GM19397 (cell line): Measurements from ENCODE around the gene CRHR2.

Experiments
- ATAC-seq: cut with Tn5 transposase; IDR thresholded peaks from one replicate; pipeline ENCODE4 v1.9.1; 2021; ENCODE audit warnings: mild to moderate bottlenecking, moderate library complexity; ENCODE audit not compliant: unreplicated experiment

Gene CRHR2

GRCh38 chr7:30683306-30683705, 1.1 kb upstream of the CRHR2 start:
- no peak for ATAC-seq

GRCh38 chr7:30681815-30682211, 443 bp downstream of the CRHR2 start:
- ATAC-seq: no peak

GRCh38 chr7:30681331-30681797, 892 bp downstream of the CRHR2 start:
- no peak for ATAC-seq

- ATAC-seq: no peak
These were observed 2.6 kb downstream of the CRHR2 start for GRCh38 chr7:30679664-30680063.

- no peak for ATAC-seq
These were observed 3.5 kb downstream of the CRHR2 start for GRCh38 chr7:30678805-30679204.

DNA sequence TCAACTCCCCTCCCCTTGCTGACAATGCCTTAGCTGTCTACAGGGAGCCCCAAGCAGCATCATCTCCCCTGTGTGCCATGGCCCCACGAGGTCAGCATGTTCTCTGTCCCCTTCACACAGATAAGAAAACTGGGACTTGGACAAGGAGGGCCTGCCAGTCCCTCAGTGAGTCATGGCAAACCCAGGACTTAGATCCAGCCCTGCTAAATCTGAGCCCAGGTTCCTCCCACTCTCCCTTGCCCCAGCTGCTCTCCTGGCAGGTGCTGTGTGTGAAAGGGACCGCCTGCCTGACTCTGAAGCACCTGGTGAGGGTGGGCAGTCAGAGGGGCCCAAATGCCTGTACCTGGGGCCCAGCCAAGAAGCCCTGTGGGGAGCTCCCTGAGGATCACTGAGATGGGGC, 7.4 kb downstream of the CRHR2 start:
- ATAC-seq: no peak

DNA sequence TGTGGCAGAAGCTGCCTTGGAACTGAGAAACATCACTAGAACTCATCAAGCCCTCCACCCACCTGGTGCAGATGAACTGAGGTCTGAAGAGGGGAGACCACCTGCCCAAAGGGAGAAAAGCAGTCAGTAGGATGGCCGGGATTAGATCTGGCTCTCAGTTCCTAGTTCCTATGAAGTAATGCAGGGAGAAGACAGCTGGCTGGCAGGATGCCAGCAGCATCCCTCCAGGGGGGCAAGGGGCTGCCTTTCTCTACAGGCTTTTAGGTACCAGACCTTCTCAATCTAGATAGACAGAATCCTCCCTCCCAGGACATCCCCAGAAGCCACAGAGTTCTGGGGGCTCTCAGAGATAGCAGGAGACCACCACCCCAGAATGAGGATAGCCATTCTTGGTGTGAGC, 7.8 kb downstream of the CRHR2 start:
- no peak for ATAC-seq

- no peak for ATAC-seq
These were observed 10.3 kb downstream of the CRHR2 start for GRCh38 chr7:30671793-30672465.

GRCh38 chr7:30668102-30668501, 14.2 kb downstream of the CRHR2 start:
- no peak for ATAC-seq

GRCh38 chr7:30667172-30667571, 15.1 kb downstream of the CRHR2 start:
- no peak for ATAC-seq

- ATAC-seq: no peak
These were observed 16.8 kb downstream of the CRHR2 start for GRCh38 chr7:30665449-30665848.

- ATAC-seq: no peak
These were observed 17.2 kb downstream of the CRHR2 start for GRCh38 chr7:30665043-30665442.

GRCh38 chr7:30664184-30664885, 17.9 kb downstream of the CRHR2 start:
- no peak for ATAC-seq

DNA sequence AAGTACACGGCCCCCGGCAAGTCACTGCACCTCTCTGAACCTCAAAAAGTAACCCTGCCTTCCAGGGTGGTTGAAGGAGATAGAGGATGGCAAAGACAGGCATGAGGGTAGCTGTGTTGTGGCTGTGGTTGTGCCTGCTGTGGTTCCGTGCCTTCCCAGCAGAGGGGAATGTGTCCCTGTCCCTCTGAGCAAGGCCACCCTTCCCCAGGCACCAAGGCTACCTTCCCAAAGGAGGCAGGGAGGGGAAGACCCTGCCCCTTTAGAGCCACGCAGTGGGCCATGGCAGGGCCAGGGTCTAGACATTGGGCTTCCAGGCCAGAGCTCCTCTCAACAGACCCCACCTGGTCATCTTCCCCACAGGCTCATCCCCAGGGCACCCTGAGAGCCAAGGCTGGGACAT, 18.8 kb downstream of the CRHR2 start:
- ATAC-seq: no peak

GRCh38 chr7:30662431-30662939, 19.8 kb downstream of the CRHR2 start:
- no peak for ATAC-seq

DNA sequence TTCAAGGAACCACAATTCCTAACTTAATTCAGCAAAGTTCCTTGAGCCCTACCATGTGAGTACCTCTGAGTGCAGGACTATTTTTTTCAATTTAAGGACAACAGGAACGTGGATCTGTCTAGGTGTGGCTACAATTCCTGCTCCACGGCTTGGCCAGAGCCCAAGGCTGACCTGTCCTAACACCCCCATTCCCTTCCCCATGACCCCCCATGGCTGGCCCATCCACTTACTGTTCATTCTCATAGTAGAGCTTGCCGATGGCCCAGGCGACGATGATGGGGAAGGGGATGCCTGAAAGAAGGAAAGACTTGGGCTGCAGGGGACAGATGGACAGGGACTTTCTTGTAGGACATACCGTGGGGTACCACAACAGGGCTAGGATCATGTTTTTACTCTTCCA, 20.3 kb downstream of the CRHR2 start:
- ATAC-seq: no peak

GRCh38 chr7:30660331-30661255, 21.7 kb downstream of the CRHR2 start:
- no peak for ATAC-seq

- ATAC-seq: no peak
These were observed 22.9 kb downstream of the CRHR2 start for GRCh38 chr7:30659312-30659711.

- ATAC-seq: no peak
These were observed 23.7 kb downstream of the CRHR2 start for GRCh38 chr7:30658479-30659074.

DNA sequence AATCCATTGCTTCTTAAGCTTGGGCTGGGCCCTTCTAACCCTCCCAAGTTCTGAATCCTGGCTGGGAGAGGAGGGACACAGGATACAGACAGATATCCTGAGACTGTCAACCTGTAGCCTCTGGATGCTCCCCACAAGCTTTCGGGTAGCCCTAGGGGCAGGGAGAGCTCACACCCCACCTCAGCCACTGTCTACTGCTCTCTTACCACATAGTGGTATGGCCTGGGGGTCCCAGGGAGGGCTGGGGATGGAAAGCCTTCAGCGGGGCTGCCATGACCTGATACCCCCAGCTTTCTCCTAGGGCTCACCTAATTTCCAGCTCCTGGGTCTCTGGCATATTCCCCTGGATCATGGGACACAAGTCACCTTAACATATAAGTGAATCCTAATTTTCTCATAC, 25.1 kb downstream of the CRHR2 start:
- ATAC-seq: no peak
